Measurements from ENCODE around the gene OSBPL9.
"Not testable (repeated sequence)": the region's sequence is repeated elsewhere in the genome, so short reads cannot be mapped to it uniquely, and the experiment has no call there.

Gene OSBPL9

GRCh38 chr1:51616903-51617708 is at the start of gene OSBPL9:
Gene OSBPL9, plus strand, starts transcription at chr1:51617092. Its CDS starts 19 bp downstream, at chr1:51617111.
- DNase-seq = peak; percentile 92

GRCh38 chr1:51567653-51568052 is 49.2 kb upstream of the OSBPL9 start:
- no peak for DNase-seq

- no peak for DNase-seq
Observed at GRCh38 chr1:51568231-51568935, 48.5 kb upstream of the OSBPL9 start.

- DNase-seq = peak; percentile 43
Observed at GRCh38 chr1:51569284-51570062, 47.4 kb upstream of the OSBPL9 start.

- DNase-seq = no peak
Observed at GRCh38 chr1:51570063-51570710, 46.7 kb upstream of the OSBPL9 start.

- DNase-seq = no peak
Observed at GRCh38 chr1:51572365-51572764, 44.5 kb upstream of the OSBPL9 start.

GRCh38 chr1:51574796-51575195 is 42.1 kb upstream of the OSBPL9 start:
- DNase-seq = no peak

GRCh38 chr1:51575406-51576084 is 41.3 kb upstream of the OSBPL9 start:
- no peak for DNase-seq

- no peak for DNase-seq
Observed at GRCh38 chr1:51576085-51576444, 40.8 kb upstream of the OSBPL9 start.

GRCh38 chr1:51576923-51577322 is 40.0 kb upstream of the OSBPL9 start:
- DNase-seq = no peak

- no peak for DNase-seq
Observed at GRCh38 chr1:51578383-51579109, 38.3 kb upstream of the OSBPL9 start.

GRCh38 chr1:51581238-51581637 is 35.7 kb upstream of the OSBPL9 start:
- no peak for DNase-seq

- DNase-seq = no peak
Observed at GRCh38 chr1:51583532-51583931, 33.4 kb upstream of the OSBPL9 start.

GRCh38 chr1:51584021-51584420 is 32.9 kb upstream of the OSBPL9 start:
- no peak for DNase-seq

GRCh38 chr1:51592711-51593110 is 24.2 kb upstream of the OSBPL9 start:
- no peak for DNase-seq

- DNase-seq = no peak
Observed at GRCh38 chr1:51594716-51595115, 22.2 kb upstream of the OSBPL9 start.

GRCh38 chr1:51600529-51600928 is 16.4 kb upstream of the OSBPL9 start:
- DNase-seq = no peak

- DNase-seq = no peak
Observed at GRCh38 chr1:51600965-51601364, 15.9 kb upstream of the OSBPL9 start.

- DNase-seq = peak; percentile 5
Observed at GRCh38 chr1:51605961-51606723, 10.8 kb upstream of the OSBPL9 start.

GRCh38 chr1:51607681-51608095 is 9.2 kb upstream of the OSBPL9 start:
- DNase-seq = no peak

- not testable (repeated sequence) for DNase-seq
Observed at GRCh38 chr1:51610104-51610503, 6.8 kb upstream of the OSBPL9 start.

All from CD4-positive, alpha-beta T cell treated with Interleukin-17A for 1 hour (primary cell).